Glutamatergic neuron (in vitro differentiated cells): ENCODE data around the gene CRPPA. TPM values are rescaled to one million over a fixed set of nuclear protein-coding genes. Genes with fewer than 3 reads are reported as not detected.
"Not testable (repeated sequence)": the region's sequence is repeated elsewhere in the genome, so short reads cannot be mapped to it uniquely, and the experiment has no call there.

Source experiments
- DNase-seq: peaks from one replicate; pipeline ENCODE4 v3.0.0; 2022
- H3K27ac Mint-ChIP-seq: one replicate; pipeline ENCODE4 v1.8.0; 2020; ENCODE audit warnings: mild to moderate bottlenecking, mixed read lengths, inconsistent platforms; ENCODE audit not compliant: unreplicated experiment
- H3K27me3 Mint-ChIP-seq: one replicate; pipeline ENCODE4 v1.8.0; 2020; ENCODE audit warnings: mild to moderate bottlenecking, moderate library complexity, mixed read lengths, inconsistent platforms; ENCODE audit not compliant: unreplicated experiment
- H3K36me3 Mint-ChIP-seq: one replicate; pipeline ENCODE4 v1.8.0; 2020; ENCODE audit warnings: mild to moderate bottlenecking, mixed read lengths, inconsistent platforms; ENCODE audit not compliant: unreplicated experiment
- H3K4me1 Mint-ChIP-seq: one replicate; pipeline ENCODE4 v1.8.0; 2020; ENCODE audit warnings: mild to moderate bottlenecking, low read depth, mixed read lengths, inconsistent platforms; ENCODE audit not compliant: unreplicated experiment
- H3K4me3 Mint-ChIP-seq: one replicate; pipeline ENCODE4 v1.8.0; 2020; ENCODE audit warnings: mild to moderate bottlenecking, mixed read lengths, inconsistent platforms; ENCODE audit not compliant: unreplicated experiment
- H3K9me3 Mint-ChIP-seq: one replicate; pipeline ENCODE4 v1.8.0; 2020; ENCODE audit warnings: mild to moderate bottlenecking, moderate library complexity, mixed read lengths, inconsistent platforms; ENCODE audit not compliant: unreplicated experiment
- total RNA-seq: library from RNA; stranded (reverse); fragmentation: NEBNext Ultra II Directional; extraction: Animal tissue kit (Norgen Biotek cat#: 25700); gene quantifications from one replicate; pipeline ENCODE4 v1.2.1, GENCODE V29; 2021; ENCODE audit not compliant: unreplicated experiment
- TF ChIP-seq, protein P1 (sequence below): fragments of 200-600 bp; sonication (generic); IDR thresholded peaks from one replicate; pipeline ENCODE4 v1.5.0; 2021; ENCODE audit not compliant: partially characterized antibody, unreplicated experiment

The CRPPA gene
- total RNA-seq, 1 donor from 2014 or later, result 5.3 TPM

DNA sequence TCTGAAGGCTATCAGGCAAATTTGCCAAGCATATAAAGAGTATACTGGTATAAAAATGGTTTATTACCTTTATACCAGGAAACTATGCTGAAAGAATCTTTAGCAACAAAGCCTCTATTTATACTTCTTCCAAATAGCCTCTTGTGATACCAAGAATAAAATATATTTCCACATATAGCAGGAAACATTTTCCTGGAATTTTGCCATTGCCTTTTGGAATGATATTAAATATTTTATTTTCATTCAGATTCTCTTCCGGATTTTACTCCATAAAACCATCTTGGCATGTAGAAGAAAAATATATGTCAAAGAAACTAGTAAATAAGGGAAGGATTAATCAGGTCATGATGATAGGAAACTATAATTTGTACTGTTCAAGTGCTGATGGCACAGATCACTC, 26.5 kb upstream of the CRPPA start:
- Mint-ChIP-seq H3K4me3 (no peak overlapping the region), H3K27me3 (no peaks in the 10 kb centered on the region), H3K36me3 (no peaks in the 10 kb centered on the region), H3K9me3 (no peaks in the 10 kb centered on the region), H3K4me1 (no peaks in the 10 kb centered on the region), H3K27ac (no peak overlapping the region)
- no peak for DNase-seq
- TF ChIP-seq, protein P1, sequence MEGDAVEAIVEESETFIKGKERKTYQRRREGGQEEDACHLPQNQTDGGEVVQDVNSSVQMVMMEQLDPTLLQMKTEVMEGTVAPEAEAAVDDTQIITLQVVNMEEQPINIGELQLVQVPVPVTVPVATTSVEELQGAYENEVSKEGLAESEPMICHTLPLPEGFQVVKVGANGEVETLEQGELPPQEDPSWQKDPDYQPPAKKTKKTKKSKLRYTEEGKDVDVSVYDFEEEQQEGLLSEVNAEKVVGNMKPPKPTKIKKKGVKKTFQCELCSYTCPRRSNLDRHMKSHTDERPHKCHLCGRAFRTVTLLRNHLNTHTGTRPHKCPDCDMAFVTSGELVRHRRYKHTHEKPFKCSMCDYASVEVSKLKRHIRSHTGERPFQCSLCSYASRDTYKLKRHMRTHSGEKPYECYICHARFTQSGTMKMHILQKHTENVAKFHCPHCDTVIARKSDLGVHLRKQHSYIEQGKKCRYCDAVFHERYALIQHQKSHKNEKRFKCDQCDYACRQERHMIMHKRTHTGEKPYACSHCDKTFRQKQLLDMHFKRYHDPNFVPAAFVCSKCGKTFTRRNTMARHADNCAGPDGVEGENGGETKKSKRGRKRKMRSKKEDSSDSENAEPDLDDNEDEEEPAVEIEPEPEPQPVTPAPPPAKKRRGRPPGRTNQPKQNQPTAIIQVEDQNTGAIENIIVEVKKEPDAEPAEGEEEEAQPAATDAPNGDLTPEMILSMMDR, result no peak

DNA sequence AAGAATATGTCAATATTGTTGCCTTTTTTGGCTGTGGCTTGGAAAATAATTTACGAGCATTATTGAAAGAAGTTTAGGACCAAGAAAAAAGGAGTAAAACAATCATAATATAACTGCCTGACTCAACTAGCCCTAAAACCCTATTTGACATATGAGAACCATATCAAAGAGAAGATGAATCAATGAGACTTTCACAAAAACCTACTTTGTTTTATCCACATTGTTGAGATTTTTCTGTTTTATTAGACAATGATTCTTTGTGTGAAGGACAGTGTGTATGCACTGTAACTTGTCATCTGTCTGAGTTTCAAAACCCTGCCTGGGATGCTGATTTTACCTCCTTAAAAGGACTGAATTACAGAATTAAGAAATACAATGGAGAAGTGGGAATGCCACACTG, 25.2 kb upstream of the CRPPA start:
- H3K9me3 Mint-ChIP-seq, result no peaks in the 10 kb centered on the region
- no peaks in the 10 kb centered on the region for H3K36me3 Mint-ChIP-seq
- H3K27me3 Mint-ChIP-seq, result no peaks in the 10 kb centered on the region
- H3K4me1 Mint-ChIP-seq, result no peaks in the 10 kb centered on the region
- DNase-seq, result no peak
- TF ChIP-seq, protein P1, result no peak
- H3K4me3 Mint-ChIP-seq, result no peak overlapping the region
- no peak overlapping the region for H3K27ac Mint-ChIP-seq

DNA sequence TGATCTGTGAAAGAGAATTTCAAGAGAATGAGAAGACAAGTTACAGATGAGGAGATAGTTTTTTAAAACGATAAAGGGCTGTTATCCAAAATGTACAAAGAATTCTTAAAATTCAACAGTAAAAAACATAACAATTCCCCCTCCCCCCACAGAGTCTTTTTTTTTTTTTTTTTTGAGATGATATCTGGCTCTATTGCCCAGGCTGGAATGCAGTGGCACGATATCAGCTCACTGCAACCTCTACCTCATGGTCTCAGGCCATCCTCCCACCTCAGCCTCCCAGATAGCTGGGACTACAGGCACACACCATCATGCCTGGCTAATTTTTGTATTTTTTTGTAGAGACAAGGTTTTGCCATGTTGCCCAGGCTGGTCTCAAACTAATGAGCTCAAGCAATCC, 22.5 kb upstream of the CRPPA start:
- DNase-seq, H3K4me1 Mint-ChIP-seq, H3K9me3 Mint-ChIP-seq, H3K36me3 Mint-ChIP-seq, H3K27me3 Mint-ChIP-seq, H3K4me3 Mint-ChIP-seq, H3K27ac Mint-ChIP-seq: not testable (repeated sequence)

DNA sequence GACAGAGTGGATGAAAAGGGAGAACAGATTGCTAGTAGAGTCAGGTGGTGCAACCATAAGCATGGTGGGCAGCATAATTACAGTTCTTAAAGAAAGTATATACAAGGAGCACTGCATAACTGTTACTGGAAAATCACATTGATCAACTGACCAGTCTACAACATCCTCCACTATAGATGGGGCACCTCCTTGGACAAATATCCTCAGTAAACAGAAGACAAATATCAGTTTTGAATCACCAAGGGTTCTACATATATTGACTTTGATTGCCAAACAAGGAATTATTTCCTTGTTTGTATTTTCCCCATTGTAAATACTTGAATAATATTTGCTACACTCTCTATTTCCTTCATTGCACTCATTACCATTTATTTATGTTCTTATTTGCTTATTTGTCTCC, 17.6 kb upstream of the CRPPA start:
- no peaks in the 10 kb centered on the region for H3K27me3 Mint-ChIP-seq
- peaks cover 2% of the 10 kb centered on the region for H3K4me1 Mint-ChIP-seq
- no peaks in the 10 kb centered on the region for H3K9me3 Mint-ChIP-seq
- no peak overlapping the region for H3K27ac Mint-ChIP-seq
- DNase-seq, result no peak
- H3K4me3 Mint-ChIP-seq, result no peak overlapping the region
- TF ChIP-seq, protein P1, result no peak
- no peaks in the 10 kb centered on the region for H3K36me3 Mint-ChIP-seq

DNA sequence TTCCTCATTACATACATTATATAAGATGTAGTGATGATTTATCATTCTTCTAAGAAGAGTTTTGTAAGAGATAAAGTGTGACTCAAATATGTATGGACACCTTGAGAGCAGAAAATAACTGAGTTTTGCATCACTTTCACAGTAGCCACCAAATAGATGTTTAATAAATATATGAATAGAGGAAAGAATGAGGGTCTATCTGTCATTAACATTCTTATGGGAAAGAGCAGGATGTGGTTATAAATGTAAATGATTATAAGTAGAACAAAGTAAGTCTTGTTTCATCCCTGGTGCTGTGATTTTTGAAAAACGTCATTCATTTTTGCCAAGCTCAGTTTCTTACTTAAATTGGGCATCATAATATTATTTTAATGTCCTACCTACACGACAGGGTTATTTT, 15.0 kb upstream of the CRPPA start:
- peaks cover 2% of the 10 kb centered on the region for H3K4me1 Mint-ChIP-seq
- H3K9me3 Mint-ChIP-seq, result no peaks in the 10 kb centered on the region
- H3K27me3 Mint-ChIP-seq, result no peaks in the 10 kb centered on the region
- TF ChIP-seq, protein P1, result no peak
- no peak overlapping the region for H3K27ac Mint-ChIP-seq
- no peak overlapping the region for H3K4me3 Mint-ChIP-seq
- no peaks in the 10 kb centered on the region for H3K36me3 Mint-ChIP-seq
- no peak for DNase-seq

DNA sequence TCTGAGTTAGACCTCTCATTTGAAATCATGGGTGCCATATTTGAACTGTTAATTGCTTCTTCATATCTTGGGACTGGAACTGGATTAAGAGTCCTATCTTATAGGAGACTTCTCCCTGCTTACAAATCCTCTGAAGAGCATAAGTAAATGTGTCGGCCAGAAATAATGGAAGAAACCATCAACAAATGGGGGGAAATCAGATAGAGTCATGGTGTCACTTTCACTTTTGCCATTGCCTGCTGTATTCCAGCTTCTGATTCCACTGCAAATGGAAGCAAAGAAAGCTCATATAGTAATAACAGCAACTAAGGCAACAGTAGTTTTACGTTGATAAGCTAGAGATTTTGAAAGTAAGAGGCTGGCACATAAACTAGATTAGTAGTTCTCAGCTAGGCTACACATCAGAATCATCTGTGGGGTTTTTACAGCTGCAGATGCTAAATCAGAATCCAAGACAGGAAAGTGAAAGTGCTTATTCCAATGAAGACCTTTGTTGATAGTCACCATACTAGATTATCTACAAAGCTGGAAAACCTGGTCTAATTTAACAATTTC, 12.3 kb upstream of the CRPPA start:
- no peak for DNase-seq
- no peak overlapping the region for H3K27ac Mint-ChIP-seq
- TF ChIP-seq, protein P1, result no peak
- H3K9me3 Mint-ChIP-seq, result no peaks in the 10 kb centered on the region
- H3K36me3 Mint-ChIP-seq, result no peaks in the 10 kb centered on the region
- no peaks in the 10 kb centered on the region for H3K4me1 Mint-ChIP-seq
- no peaks in the 10 kb centered on the region for H3K27me3 Mint-ChIP-seq
- no peak overlapping the region for H3K4me3 Mint-ChIP-seq
